HepG2 (cell line): Measurements from ENCODE around the gene MIEF1. TPM values are rescaled to one million over a fixed set of nuclear protein-coding genes. Genes with fewer than 3 reads are reported as not detected.

ENCODE experiments used
- AHR ChIP-seq: IDR thresholded peaks from 2 replicates; pipeline ENCODE4 v1.6.1; 2018; ENCODE audit warnings: missing genetic modification reagents, missing compliant biosample characterization
- CAMTA2 ChIP-seq: sonication (generic); formaldehyde crosslinking; IDR thresholded peaks from 2 replicates; pipeline ENCODE4 v1.4.0; 2020; ENCODE audit warnings: mild to moderate bottlenecking, missing genetic modification reagents, borderline replicate concordance
- CENPX ChIP-seq: sonication (generic); formaldehyde crosslinking; IDR thresholded peaks from 2 replicates; pipeline ENCODE4 v1.9.0; 2021; ENCODE audit warnings: mild to moderate bottlenecking, missing genetic modification reagents, moderate library complexity
- FOXK1 ChIP-seq: sonication (generic); formaldehyde crosslinking; IDR thresholded peaks from 2 replicates; pipeline ENCODE4 v1.4.0; 2020; ENCODE audit warnings: low read depth, missing genetic modification reagents, borderline replicate concordance
- HES4 ChIP-seq: sonication (generic); formaldehyde crosslinking; IDR thresholded peaks from 2 replicates; pipeline ENCODE4 v1.9.0; 2021; ENCODE audit warnings: mild to moderate bottlenecking, missing genetic modification reagents, borderline replicate concordance
- HNRNPK ChIP-seq: fragments of 200-400 bp; formaldehyde crosslinking; IDR thresholded peaks from 2 replicates; pipeline ENCODE4 v1.6.1; 2018; ENCODE audit warnings: low read length, low read depth, moderate library complexity, mild to moderate bottlenecking; ENCODE audit not compliant: poor library complexity, severe bottlenecking
- ISX ChIP-seq: sonication (generic); formaldehyde crosslinking; conservative IDR thresholded peaks from 2 replicates; pipeline ENCODE4 v1.5.0; 2020; ENCODE audit warnings: missing genetic modification reagents
- MTA1 ChIP-seq: sonication (generic); formaldehyde crosslinking; IDR thresholded peaks from 2 replicates; pipeline ENCODE4 v1.4.0; 2020; ENCODE audit warnings: missing genetic modification reagents, mild to moderate bottlenecking, borderline replicate concordance
- NFATC3 ChIP-seq: sonication (generic); formaldehyde crosslinking; IDR thresholded peaks from 2 replicates; pipeline ENCODE4 v1.5.1; 2020; ENCODE audit warnings: mild to moderate bottlenecking, missing genetic modification reagents
- NR3C1 ChIP-seq: sonication (generic); formaldehyde crosslinking; IDR thresholded peaks from 2 replicates; pipeline ENCODE4 v1.4.0; 2020; ENCODE audit warnings: missing genetic modification reagents
- PHF8 ChIP-seq: sonication (generic); formaldehyde crosslinking; IDR thresholded peaks from 2 replicates; pipeline ENCODE4 v1.5.0; 2020; ENCODE audit warnings: missing genetic modification reagents
- TP53 ChIP-seq: sonication (generic); formaldehyde crosslinking; conservative IDR thresholded peaks from 2 replicates; pipeline ENCODE4 v1.4.0; 2020; ENCODE audit warnings: missing genetic modification reagents
- ZFP90 ChIP-seq: sonication (generic); formaldehyde crosslinking; IDR thresholded peaks from 2 replicates; pipeline ENCODE4 v1.8.0; 2022; ENCODE audit warnings: missing genetic modification reagents, mild to moderate bottlenecking, inconsistent platforms, borderline replicate concordance
- ZNF44 ChIP-seq: sonication (generic); formaldehyde crosslinking; IDR thresholded peaks from 2 replicates; pipeline ENCODE4 v1.5.1; 2020; ENCODE audit warnings: mild to moderate bottlenecking, missing genetic modification reagents
- ZNF451 ChIP-seq: sonication (generic); formaldehyde crosslinking; IDR thresholded peaks from 2 replicates; pipeline ENCODE4 v1.5.0; 2020; ENCODE audit warnings: mild to moderate bottlenecking, missing genetic modification reagents
- ZNF513 ChIP-seq: sonication (generic); formaldehyde crosslinking; conservative IDR thresholded peaks from 2 replicates; pipeline ENCODE4 v1.5.0; 2020; ENCODE audit warnings: missing genetic modification reagents
- ZNF543 ChIP-seq: sonication (generic); formaldehyde crosslinking; IDR thresholded peaks from 2 replicates; pipeline ENCODE4 v1.4.0; 2020; ENCODE audit warnings: mild to moderate bottlenecking, missing genetic modification reagents
- ZSCAN20 ChIP-seq: sonication (generic); formaldehyde crosslinking; IDR thresholded peaks from 2 replicates; pipeline ENCODE4 v1.4.0; 2020; ENCODE audit warnings: missing genetic modification reagents, mild to moderate bottlenecking, borderline replicate concordance
- polyA plus RNA-seq, 8 experiments: library from polyadenylated mRNA; depleted of rRNA in 3 of 8; stranded (reverse) in 7 of 8; unstranded in 1 of 8; fragments of >200 nt; fragmentation: Illumina TruSeq in 4 of 8; extraction: Trizol in 4 of 8; gene quantifications; 2 replicates each; pipeline versions ENCODE4 v1.2.1 to v1.2.3, GENCODE V29; 2011 to 2016; ENCODE audit warnings: low read depth in 4 of 8, missing spikeins in 1 of 8, mixed read lengths in 1 of 8; ENCODE audit not compliant: insufficient read depth in 1 of 8
- total RNA-seq, 5 experiments: library from RNA; depleted of rRNA; stranded (reverse); fragments of >200 nt; fragmentation: Illumina TruSeq; extraction: Trizol; gene quantifications; 2 replicates each; pipeline ENCODE4 v1.2.3, GENCODE V29; 2016; ENCODE audit warnings: low read depth in 1 of 5
- TF ChIP-seq, protein P1 (sequence below): IDR thresholded peaks from 2 replicates; pipeline ENCODE4 v1.6.1; 2016; ENCODE audit warnings: control low read depth
- TF ChIP-seq, protein P2 (sequence below): sonication (generic); formaldehyde crosslinking; IDR thresholded peaks from 2 replicates; pipeline ENCODE4 v1.4.0; 2020; ENCODE audit warnings: missing genetic modification reagents, borderline replicate concordance
- TF ChIP-seq, protein P3 (sequence below): IDR thresholded peaks from 2 replicates; pipeline ENCODE4 v1.6.1; 2016
- TF ChIP-seq, protein P4 (sequence below): sonication (generic); formaldehyde crosslinking; IDR thresholded peaks from 2 replicates; pipeline ENCODE4 v1.8.0; 2022; ENCODE audit warnings: missing genetic modification reagents, mild to moderate bottlenecking, borderline replicate concordance

The MIEF1 gene
- total and polyA plus RNA-seq, 2 of the 13 experiments (the other 11 are each of a cell fraction or from before 2014, with no cell fraction given): 21.7 to 34.8 TPM

GRCh38 chr22:39520226-39521105, 18.4 kb downstream of the MIEF1 start, which contains the start of gene ATF4 (continued):
- TF ChIP-seq ZFP90 (CRISPR knock-in tag) (peak; percentile 82), ZSCAN20 (CRISPR knock-in tag) (peak; percentile 39; the same call in 1 of the 2 replicates), PHF8 (CRISPR knock-in tag) (peak; percentile 74), NR3C1 (CRISPR knock-in tag) (no peak; the same call in 1 of the 2 replicates), MTA1 (CRISPR knock-in tag) (no peak), ZNF44 (peak; percentile 47), TP53 (CRISPR knock-in tag) (no peak; the same call in 1 of the 2 replicates), CAMTA2 (no peak), AHR (CRISPR knock-in tag) (no peak), ZNF451 (CRISPR knock-in tag) (peak; percentile 90), FOXK1 (peak; percentile 31; the same call in 1 of the 2 replicates), NFATC3 (CRISPR knock-in tag) (0 out of 2 replicates have a peak, but pooled peaks have one; percentile 68), HNRNPK (peak; percentile 84), ZNF543 (peak; percentile 74; the same call in 1 of the 2 replicates), ISX (peak; percentile 53; the same call in 1 of the 2 replicates), CENPX (CRISPR knock-in tag) (no peak), HES4 (CRISPR knock-in tag) (peak; percentile 92), ZNF513 (no peak)
- TF ChIP-seq, protein P1, sequence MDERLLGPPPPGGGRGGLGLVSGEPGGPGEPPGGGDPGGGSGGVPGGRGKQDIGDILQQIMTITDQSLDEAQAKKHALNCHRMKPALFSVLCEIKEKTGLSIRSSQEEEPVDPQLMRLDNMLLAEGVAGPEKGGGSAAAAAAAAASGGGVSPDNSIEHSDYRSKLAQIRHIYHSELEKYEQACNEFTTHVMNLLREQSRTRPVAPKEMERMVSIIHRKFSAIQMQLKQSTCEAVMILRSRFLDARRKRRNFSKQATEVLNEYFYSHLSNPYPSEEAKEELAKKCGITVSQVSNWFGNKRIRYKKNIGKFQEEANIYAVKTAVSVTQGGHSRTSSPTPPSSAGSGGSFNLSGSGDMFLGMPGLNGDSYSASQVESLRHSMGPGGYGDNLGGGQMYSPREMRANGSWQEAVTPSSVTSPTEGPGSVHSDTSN (CRISPR knock-in tag): no peak
- TF ChIP-seq, protein P2, sequence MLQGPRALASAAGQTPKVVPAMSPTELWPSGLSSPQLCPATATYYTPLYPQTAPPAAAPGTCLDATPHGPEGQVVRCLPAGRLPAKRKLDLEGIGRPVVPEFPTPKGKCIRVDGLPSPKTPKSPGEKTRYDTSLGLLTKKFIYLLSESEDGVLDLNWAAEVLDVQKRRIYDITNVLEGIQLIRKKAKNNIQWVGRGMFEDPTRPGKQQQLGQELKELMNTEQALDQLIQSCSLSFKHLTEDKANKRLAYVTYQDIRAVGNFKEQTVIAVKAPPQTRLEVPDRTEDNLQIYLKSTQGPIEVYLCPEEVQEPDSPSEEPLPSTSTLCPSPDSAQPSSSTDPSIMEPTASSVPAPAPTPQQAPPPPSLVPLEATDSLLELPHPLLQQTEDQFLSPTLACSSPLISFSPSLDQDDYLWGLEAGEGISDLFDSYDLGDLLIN (CRISPR knock-in tag): peak; percentile 72; the same call in 1 of the 2 replicates
- TF ChIP-seq, protein P3, sequence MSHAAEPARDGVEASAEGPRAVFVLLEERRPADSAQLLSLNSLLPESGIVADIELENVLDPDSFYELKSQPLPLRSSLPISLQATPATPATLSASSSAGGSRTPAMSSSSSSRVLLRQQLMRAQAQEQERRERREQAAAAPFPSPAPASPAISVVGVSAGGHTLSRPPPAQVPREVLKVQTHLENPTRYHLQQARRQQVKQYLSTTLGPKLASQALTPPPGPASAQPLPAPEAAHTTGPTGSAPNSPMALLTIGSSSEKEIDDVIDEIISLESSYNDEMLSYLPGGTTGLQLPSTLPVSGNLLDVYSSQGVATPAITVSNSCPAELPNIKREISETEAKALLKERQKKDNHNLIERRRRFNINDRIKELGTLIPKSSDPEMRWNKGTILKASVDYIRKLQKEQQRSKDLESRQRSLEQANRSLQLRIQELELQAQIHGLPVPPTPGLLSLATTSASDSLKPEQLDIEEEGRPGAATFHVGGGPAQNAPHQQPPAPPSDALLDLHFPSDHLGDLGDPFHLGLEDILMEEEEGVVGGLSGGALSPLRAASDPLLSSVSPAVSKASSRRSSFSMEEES: peak; percentile 88
- TF ChIP-seq, protein P4, sequence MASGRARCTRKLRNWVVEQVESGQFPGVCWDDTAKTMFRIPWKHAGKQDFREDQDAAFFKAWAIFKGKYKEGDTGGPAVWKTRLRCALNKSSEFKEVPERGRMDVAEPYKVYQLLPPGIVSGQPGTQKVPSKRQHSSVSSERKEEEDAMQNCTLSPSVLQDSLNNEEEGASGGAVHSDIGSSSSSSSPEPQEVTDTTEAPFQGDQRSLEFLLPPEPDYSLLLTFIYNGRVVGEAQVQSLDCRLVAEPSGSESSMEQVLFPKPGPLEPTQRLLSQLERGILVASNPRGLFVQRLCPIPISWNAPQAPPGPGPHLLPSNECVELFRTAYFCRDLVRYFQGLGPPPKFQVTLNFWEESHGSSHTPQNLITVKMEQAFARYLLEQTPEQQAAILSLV (CRISPR knock-in tag): 0 out of 2 replicates have a peak, but pooled peaks have one; percentile 19
